A549 (cell line): ENCODE data around the gene RIPOR1. TPM values are rescaled to one million over a fixed set of nuclear protein-coding genes. Genes with fewer than 3 reads are reported as not detected.

Experiments
- ATAC-seq, 2 experiments: fragments of 200-7000 bp in 1 of 2; fragments of >200 bp in 1 of 2; cut with Nextera tagmentation in 1 of 2; cut with Tn5 transposase in 1 of 2; 3 replicates each; pipeline versions ENCODE4 v1.8.0 to v1.9.1; 2018 to 2020; ENCODE audit warnings: mild to moderate bottlenecking in 1 of 2, moderate library complexity in 1 of 2
- CTCF ChIA-PET: fragments of 300-600 bp; sonication (Branson Sonifier 250); formaldehyde crosslinking; extraction: SDS; loops from one replicate; lab custom pipeline; 2021; ENCODE audit warnings: antibody characterized with exemption, inconsistent platforms; lab: Yijun Ruan, JAX
- POLR2A ChIA-PET: fragments of 350-600 bp; formaldehyde crosslinking; extraction: SDS; loops from one replicate; lab custom pipeline; 2021; ENCODE audit warnings: antibody characterized with exemption, inconsistent platforms; lab: Yijun Ruan, JAX
- DNase-seq, 2 experiments: peaks; one replicate each; pipeline versions ENCODE4 v3.0.0 to v3.0.0-alpha.2; 2011 to 2016; ENCODE audit warnings: low read depth in 1 of 2, low spot score in 1 of 2
- FAIRE-seq: peaks from 2 replicates; lab custom pipeline; 2011; peaks lifted over from hg19 to GRCh38; lab: Jason Lieb, UNC
- H3K27ac ChIP-seq, 2 experiments: fragments of >200 bp; sonication (Bioruptor Twin); formaldehyde crosslinking; 3 replicates each; pipeline ENCODE4 v1.5.1; 2016 to 2017
- H3K4me1 ChIP-seq: fragments of >200 bp; sonication (Bioruptor Twin); formaldehyde crosslinking; 3 replicates; pipeline ENCODE4 v1.6.1; 2016
- H3K4me2 ChIP-seq: fragments of >200 bp; sonication (Bioruptor Twin); formaldehyde crosslinking; 3 replicates; pipeline ENCODE4 v1.6.1; 2016
- H3K4me3 ChIP-seq: fragments of >200 bp; sonication (Bioruptor Twin); formaldehyde crosslinking; 3 replicates; pipeline ENCODE4 v1.5.1; 2016
- H3K9me3 ChIP-seq: fragments of >200 bp; sonication (Bioruptor Twin); formaldehyde crosslinking; 3 replicates; pipeline ENCODE4 v1.6.1; 2016
- BHLHE40 ChIP-seq: IDR thresholded peaks from 2 replicates; pipeline ENCODE4 v1.6.1; 2012; ENCODE audit warnings: low read depth, low read length, inconsistent platforms
- CBX2 ChIP-seq: fragments of 200-600 bp; sonication (generic); IDR thresholded peaks from 2 replicates; pipeline ENCODE4 v1.6.1; 2016; ENCODE audit warnings: low read depth, mild to moderate bottlenecking, borderline replicate concordance
- E2F6 ChIP-seq: IDR thresholded peaks from 2 replicates; pipeline ENCODE4 v1.6.1; 2012; ENCODE audit warnings: low read depth, borderline replicate concordance
- ESRRA ChIP-seq: fragments of 150-350 bp; IDR thresholded peaks from 2 replicates; pipeline ENCODE4 v1.6.1; 2014; ENCODE audit warnings: mild to moderate bottlenecking, low read length, borderline replicate concordance
- FOSB ChIP-seq: fragments of 250-450 bp; sonication (Bioruptor Pico); IDR thresholded peaks from 2 replicates; pipeline ENCODE4 v1.5.0; 2020; ENCODE audit warnings: mild to moderate bottlenecking, moderate library complexity
- HOXB13 ChIP-seq: fragments of 250-450 bp; sonication (Bioruptor Pico); IDR thresholded peaks from 2 replicates; pipeline ENCODE4 v1.5.0; 2020; ENCODE audit warnings: low read depth, mild to moderate bottlenecking, moderate library complexity
- JUN ChIP-seq, 2 experiments: fragments of >200 bp; sonication (Bioruptor Twin); formaldehyde crosslinking; IDR thresholded peaks; 2 replicates in 1 of 2; 3 replicates in 1 of 2; pipeline ENCODE4 v1.6.1; 2016 to 2017
- KDM5A ChIP-seq: fragments of 200-600 bp; sonication (generic); IDR thresholded peaks from 2 replicates; pipeline ENCODE4 v1.6.1; 2016; ENCODE audit warnings: antibody characterized with exemption, mild to moderate bottlenecking
- MAFK ChIP-seq: fragments of 450-650 bp; IDR thresholded peaks from 2 replicates; pipeline ENCODE4 v1.6.1; 2014; ENCODE audit not compliant: partially characterized antibody
- MAZ ChIP-seq: fragments of 150-350 bp; IDR thresholded peaks from 2 replicates; pipeline ENCODE4 v1.6.1; 2014; ENCODE audit warnings: antibody characterized with exemption, low read depth, low read length, borderline replicate concordance
- PHF8 ChIP-seq: fragments of 200-600 bp; sonication (generic); IDR thresholded peaks from 2 replicates; pipeline ENCODE4 v1.6.1; 2016; ENCODE audit warnings: low read depth, mild to moderate bottlenecking, antibody characterized with exemption, moderate library complexity, borderline replicate concordance
- POLR2A ChIP-seq: IDR thresholded peaks from 2 replicates; pipeline ENCODE4 v1.6.1; 2012; ENCODE audit warnings: mild to moderate bottlenecking, low read length
- RAD21 ChIP-seq, 2 experiments: fragments of >200 bp in 1 of 2; sonication (Bioruptor Twin) in 1 of 2; formaldehyde crosslinking in 1 of 2; IDR thresholded peaks in 1 of 2; conservative IDR thresholded peaks in 1 of 2; 2 replicates in 1 of 2; 3 replicates in 1 of 2; pipeline ENCODE4 v1.6.1; 2012 to 2018; ENCODE audit warnings: inconsistent platforms in 1 of 2
- RCOR1 ChIP-seq: fragments of 150-350 bp; IDR thresholded peaks from 2 replicates; pipeline ENCODE4 v1.6.1; 2014; ENCODE audit warnings: antibody characterized with exemption, low read length, low read depth
- SMC3 ChIP-seq: fragments of >200 bp; sonication (Bioruptor Twin); formaldehyde crosslinking; IDR thresholded peaks from 3 replicates; pipeline ENCODE4 v1.6.1; 2018; ENCODE audit warnings: inconsistent platforms
- TP53 ChIP-seq: fragments of 250-450 bp; sonication (Bioruptor Pico); IDR thresholded peaks from 2 replicates; pipeline ENCODE4 v1.5.0; 2021; ENCODE audit warnings: mild to moderate bottlenecking, moderate library complexity
- ZNF302 ChIP-seq: fragments of 250-450 bp; sonication (Bioruptor Pico); IDR thresholded peaks from 2 replicates; pipeline ENCODE4 v1.9.0; 2021; ENCODE audit warnings: inconsistent platforms, mild to moderate bottlenecking, moderate library complexity
- WGBS: methylation state at CpG from one replicate; pipeline ENCODE4 v1.1.6; 2017; ENCODE audit errors: missing lambda C conversion rate; 5-methylcytosine and 5-hydroxymethylcytosine counted together
- polyA plus RNA-seq, 4 experiments: library from polyadenylated mRNA; depleted of rRNA in 3 of 4; stranded (reverse); fragments of >200 nt; fragmentation: RNase III in 1 of 4; extraction: RNeasy Plus Mini Kit Qiagen cat#74134 plus additional on column Dnase treatment in 1 of 4; gene quantifications; 2 replicates in 3 of 4; 3 replicates in 1 of 4; pipeline ENCODE4 v1.2.3, GENCODE V29; 2011 to 2017
- TF ChIP-seq, protein P1 (sequence below): IDR thresholded peaks from 2 replicates; pipeline ENCODE4 v1.6.1; 2012
- TF ChIP-seq, protein P2 (sequence below): fragments of >200 bp; sonication (Bioruptor Twin); formaldehyde crosslinking; IDR thresholded peaks from 3 replicates; pipeline ENCODE4 v1.5.1; 2016

RIPOR1 gene
- polyA plus RNA-seq, 2 of the 4 experiments (the other 2 are of a cell fraction): 7.2 to 23.0 TPM

- TF ChIP-seq KDM5A (no peak), FOSB (CRISPR knock-in tag) (no peak), SMC3 (peak; percentile 74), JUN (IDR thresholded peaks at IDR 0.05) (peak in 1 of 2 experiments; percentile 42; a peak in 1 of 5 replicates), ESRRA (no peak), TP53 (CRISPR knock-in tag) (0 out of 2 replicates have a peak, but pooled peaks have one; percentile 39), E2F6 (no peak), CBX2 (no peak), HOXB13 (CRISPR knock-in tag) (no peak), MAZ (0 out of 2 replicates have a peak, but pooled peaks have one; percentile 52), PHF8 (peak; percentile 64; the same call in 1 of the 2 replicates), RAD21 (conservative IDR thresholded peaks at IDR 0.05 in 1 of 2, IDR thresholded peaks at IDR 0.05 in 1 of 2) (peak; percentile 93 to 95), RCOR1 (no peak), ZNF302 (CRISPR knock-in tag) (no peak), MAFK (peak; percentile 70), POLR2A (peak; percentile 80)
- TF ChIP-seq, protein P1, sequence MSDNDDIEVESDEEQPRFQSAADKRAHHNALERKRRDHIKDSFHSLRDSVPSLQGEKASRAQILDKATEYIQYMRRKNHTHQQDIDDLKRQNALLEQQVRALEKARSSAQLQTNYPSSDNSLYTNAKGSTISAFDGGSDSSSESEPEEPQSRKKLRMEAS: peak; percentile 51; the same call in 1 of the 2 replicates
- TF ChIP-seq, protein P2, sequence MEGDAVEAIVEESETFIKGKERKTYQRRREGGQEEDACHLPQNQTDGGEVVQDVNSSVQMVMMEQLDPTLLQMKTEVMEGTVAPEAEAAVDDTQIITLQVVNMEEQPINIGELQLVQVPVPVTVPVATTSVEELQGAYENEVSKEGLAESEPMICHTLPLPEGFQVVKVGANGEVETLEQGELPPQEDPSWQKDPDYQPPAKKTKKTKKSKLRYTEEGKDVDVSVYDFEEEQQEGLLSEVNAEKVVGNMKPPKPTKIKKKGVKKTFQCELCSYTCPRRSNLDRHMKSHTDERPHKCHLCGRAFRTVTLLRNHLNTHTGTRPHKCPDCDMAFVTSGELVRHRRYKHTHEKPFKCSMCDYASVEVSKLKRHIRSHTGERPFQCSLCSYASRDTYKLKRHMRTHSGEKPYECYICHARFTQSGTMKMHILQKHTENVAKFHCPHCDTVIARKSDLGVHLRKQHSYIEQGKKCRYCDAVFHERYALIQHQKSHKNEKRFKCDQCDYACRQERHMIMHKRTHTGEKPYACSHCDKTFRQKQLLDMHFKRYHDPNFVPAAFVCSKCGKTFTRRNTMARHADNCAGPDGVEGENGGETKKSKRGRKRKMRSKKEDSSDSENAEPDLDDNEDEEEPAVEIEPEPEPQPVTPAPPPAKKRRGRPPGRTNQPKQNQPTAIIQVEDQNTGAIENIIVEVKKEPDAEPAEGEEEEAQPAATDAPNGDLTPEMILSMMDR: peak; percentile 93
- CTCF ChIA-PET: interaction anchor here (0.6 to 8.7 kb wide), 74 partner anchors 10 to 785 kb away, joined by 3 to 301 read pairs (median 5); partner anchors contain the start of genes ACD, AGRP, ATP6V0D1 and C16orf86
- ATAC-seq (peak; percentile 88 to 91), FAIRE-seq (peak; percentile 73), DNase-seq (peak; percentile 94 to 96)
- Histone ChIP-seq H3K4me1 (peaks cover 52% of the 10 kb centered on the region), H3K4me3 (peak overlapping the region; percentile 64), H3K4me2 (peak overlapping the region; percentile 98), H3K9me3 (no peaks in the 10 kb centered on the region), H3K27ac (peak overlapping the region; percentile 92 to 95)
- POLR2A ChIA-PET: interaction anchor here (0.9 to 1.5 kb wide), 7 partner anchors 8 to 139 kb away, joined by 3 to 12 read pairs (median 5); partner anchors contain the start of genes ACD, ATP6V0D1, CTCF and PARD6A
- under 1% methylated on average over 22 of the region's 25 CpGs for WGBS
Measured at GRCh38 chr16:67521095-67521804, 7.4 kb upstream of the RIPOR1 start.

DNA sequence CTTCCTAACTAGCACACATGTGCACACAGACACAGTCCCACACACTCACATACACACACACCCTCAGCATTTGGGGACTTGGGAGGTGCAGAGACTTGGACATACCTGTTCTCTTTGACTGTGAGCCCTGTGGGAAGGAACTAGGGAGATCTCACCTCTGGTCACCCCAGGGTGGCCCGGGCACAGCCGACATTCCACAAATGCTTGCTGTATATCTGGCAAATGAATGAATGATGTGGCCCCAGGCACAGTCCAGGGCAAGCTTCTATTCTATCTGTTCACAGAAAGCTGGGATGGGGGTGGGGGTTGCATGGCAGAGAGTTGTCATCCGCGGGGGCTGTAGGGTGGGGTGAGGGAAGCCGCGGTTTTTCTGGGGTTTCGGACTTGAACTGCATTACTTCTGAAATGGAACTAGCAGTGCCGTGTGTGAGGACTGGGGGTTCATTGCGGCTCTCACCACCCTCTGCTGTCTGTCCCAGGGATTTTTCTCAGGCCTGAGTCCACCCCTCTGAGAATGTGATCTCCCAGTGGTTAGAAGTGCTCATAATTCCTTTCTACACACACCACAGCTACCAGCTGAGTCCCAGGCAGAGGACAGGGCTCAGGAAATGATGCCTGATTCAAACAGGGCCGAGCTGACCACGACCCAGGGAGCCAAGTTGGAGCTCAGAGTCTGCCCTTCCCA lies 3.3 kb upstream of the RIPOR1 start:
- ATAC-seq: no peak
- CTCF ChIA-PET: interaction anchor here (0.6 to 8.7 kb wide), 7 partner anchors 8 to 674 kb away, joined by 3 to 301 read pairs (median 9); partner anchors contain the start of genes CARMIL2 and CTCF
- TF ChIP-seq BHLHE40: no peak
- TF ChIP-seq, all 56 proteins: peak for 0
- peak overlapping the region in 1 of 2 experiments; percentile 42; a peak in 3 of 6 replicates for H3K27ac ChIP-seq
- FAIRE-seq (no peak), DNase-seq (no peak)
- H3K4me3 ChIP-seq: no peak overlapping the region
- H3K4me1 ChIP-seq: peaks cover 50% of the 10 kb centered on the region
- 49% methylated on average over 11 of the region's 11 CpGs for WGBS
- H3K9me3 ChIP-seq: no peaks in the 10 kb centered on the region
- POLR2A ChIA-PET: no interaction called here
- H3K4me2 ChIP-seq: peak overlapping the region; percentile 52
